HuH-7.5 (cell line): Measurements from ENCODE around the gene GPC3.

Source experiments
- DNase-seq: peaks from one replicate; pipeline ENCODE4 v3.0.0; 2011; ENCODE audit warnings: low spot score

The GPC3 gene

GRCh38 chrX:133840415-133840814 lies 145.0 kb downstream of the GPC3 start:
- no peak for DNase-seq

- no peak for DNase-seq
Measured at GRCh38 chrX:133838761-133839676, 146.4 kb downstream of the GPC3 start.

- no peak for DNase-seq
Measured at GRCh38 chrX:133837091-133837490, 148.3 kb downstream of the GPC3 start.

GRCh38 chrX:133836561-133836960 lies 148.8 kb downstream of the GPC3 start:
- DNase-seq = no peak

- no peak for DNase-seq
Measured at GRCh38 chrX:133834771-133835170, 150.6 kb downstream of the GPC3 start.

- DNase-seq = no peak
Measured at GRCh38 chrX:133819546-133819945, 165.8 kb downstream of the GPC3 start.

- DNase-seq = no peak
Measured at GRCh38 chrX:133818019-133818418, 167.4 kb downstream of the GPC3 start.

GRCh38 chrX:133815496-133815895 lies 169.9 kb downstream of the GPC3 start:
- no peak for DNase-seq

- DNase-seq = no peak
Measured at GRCh38 chrX:133813971-133814370, 171.4 kb downstream of the GPC3 start.

GRCh38 chrX:133812402-133812801 lies 173.0 kb downstream of the GPC3 start:
- no peak for DNase-seq

- no peak for DNase-seq
Measured at GRCh38 chrX:133810925-133811324, 174.5 kb downstream of the GPC3 start.

GRCh38 chrX:133804072-133804471 lies 181.3 kb downstream of the GPC3 start:
- no peak for DNase-seq

- DNase-seq = no peak
Measured at GRCh38 chrX:133796282-133796681, 189.1 kb downstream of the GPC3 start.

- DNase-seq = no peak
Measured at GRCh38 chrX:133794126-133794525, 191.3 kb downstream of the GPC3 start.

- no peak for DNase-seq
Measured at GRCh38 chrX:133793626-133794025, 191.8 kb downstream of the GPC3 start.

- DNase-seq = peak; percentile 16
Measured at GRCh38 chrX:133792198-133792953, 193.0 kb downstream of the GPC3 start.

- DNase-seq = no peak
Measured at GRCh38 chrX:133789829-133790228, 195.6 kb downstream of the GPC3 start.

- no peak for DNase-seq
Measured at GRCh38 chrX:133786382-133786781, 199.0 kb downstream of the GPC3 start.

- DNase-seq = no peak
Measured at GRCh38 chrX:133783274-133783673, 202.1 kb downstream of the GPC3 start.

- DNase-seq = no peak
Measured at GRCh38 chrX:133781174-133781573, 204.2 kb downstream of the GPC3 start.

- peak; percentile 1 for DNase-seq
Measured at GRCh38 chrX:133776072-133776471, 209.3 kb downstream of the GPC3 start.

GRCh38 chrX:133774807-133775206 lies 210.6 kb downstream of the GPC3 start:
- DNase-seq = no peak

GRCh38 chrX:133771086-133771646 lies 214.2 kb downstream of the GPC3 start:
- DNase-seq = no peak
